Femur (tissue), 1 donor: ENCODE data around the gene AADACL4.
A peak's percentile ranks its signal among the peaks of the same experiment; 100 is the strongest.

ENCODE experiments used
- DNase-seq: peaks from one replicate; pipeline ENCODE4 v3.0.0-alpha.2; 2017

The AADACL4 gene

GRCh38 chr1:12614402-12615158 lies 29.3 kb upstream of the AADACL4 start:
- no peak for DNase-seq

- DNase-seq, result no peak
These were observed 28.6 kb upstream of the AADACL4 start for GRCh38 chr1:12615159-12615864.

GRCh38 chr1:12615865-12616708 lies 27.8 kb upstream of the AADACL4 start:
- peak; percentile 63 for DNase-seq

GRCh38 chr1:12616709-12617373 lies 27.0 kb upstream of the AADACL4 start:
- peak; percentile 76 for DNase-seq

GRCh38 chr1:12617511-12617900 lies 26.4 kb upstream of the AADACL4 start:
- DNase-seq, result no peak

- DNase-seq, result peak; percentile 90
These were observed 25.8 kb upstream of the AADACL4 start, which contains the start of gene DHRS3 for GRCh38 chr1:12617901-12618660. DHRS3 (minus strand) TSS chr1:12618210; CDS start chr1:12617348, 862 bp downstream.

GRCh38 chr1:12618661-12618964 lies 25.3 kb upstream of the AADACL4 start:
- DNase-seq, result no peak

GRCh38 chr1:12618965-12619791 lies 24.7 kb upstream of the AADACL4 start:
- DNase-seq, result peak; percentile 82

- DNase-seq, result peak; percentile 93
These were observed 23.9 kb upstream of the AADACL4 start for GRCh38 chr1:12619792-12620487.

GRCh38 chr1:12620488-12620865 lies 23.4 kb upstream of the AADACL4 start:
- DNase-seq, result peak; percentile 53

GRCh38 chr1:12620931-12621330 lies 23.0 kb upstream of the AADACL4 start:
- DNase-seq, result no peak

- DNase-seq, result peak; percentile 74
These were observed 22.2 kb upstream of the AADACL4 start for GRCh38 chr1:12621346-12622335.

GRCh38 chr1:12622506-12622905 lies 21.4 kb upstream of the AADACL4 start:
- DNase-seq, result peak; percentile 63

GRCh38 chr1:12625276-12625675 lies 18.6 kb upstream of the AADACL4 start:
- no peak for DNase-seq

- DNase-seq, result no peak
These were observed 17.0 kb upstream of the AADACL4 start for GRCh38 chr1:12626888-12627287.

GRCh38 chr1:12627296-12627695 lies 16.6 kb upstream of the AADACL4 start:
- peak; percentile 51 for DNase-seq

GRCh38 chr1:12629511-12629956 lies 14.4 kb upstream of the AADACL4 start:
- no peak for DNase-seq

GRCh38 chr1:12629985-12630760 lies 13.7 kb upstream of the AADACL4 start:
- no peak for DNase-seq
